DOHH2 (cell line): ENCODE measurements around the gene RASGEF1B.

Source experiments
- H3F3A ChIP-seq: fragments of 200-600 bp; sonication (generic), shearing (Covaris generic); 2 replicates; pipeline ENCODE4 v1.6.0; 2016; ENCODE audit warnings: antibody characterized with exemption, mild to moderate bottlenecking; ENCODE audit not compliant: control insufficient read depth, insufficient read depth
- H3K27ac ChIP-seq: fragments of 200-600 bp; sonication (generic); 2 replicates; pipeline ENCODE4 v1.5.1; 2014; ENCODE audit warnings: low read depth, mild to moderate bottlenecking, low read length, moderate library complexity
- H3K27me3 ChIP-seq: fragments of 200-600 bp; sonication (generic); 2 replicates; pipeline ENCODE4 v1.6.1; 2014; ENCODE audit warnings: mild to moderate bottlenecking, low read length, mixed read lengths; ENCODE audit not compliant: control insufficient read depth
- H3K36me3 ChIP-seq: fragments of 200-600 bp; sonication (generic); 2 replicates; pipeline ENCODE4 v1.6.1; 2014; ENCODE audit warnings: mild to moderate bottlenecking, low read length, moderate library complexity, mixed read lengths; ENCODE audit not compliant: control insufficient read depth
- H3K4me1 ChIP-seq: fragments of 200-600 bp; sonication (generic); 2 replicates; pipeline ENCODE4 v1.6.1; 2014; ENCODE audit warnings: mild to moderate bottlenecking, low read length, mixed read lengths; ENCODE audit not compliant: control insufficient read depth
- H3K4me2 ChIP-seq: fragments of 200-600 bp; sonication (generic); 2 replicates; pipeline ENCODE4 v1.6.0; 2014; ENCODE audit warnings: mild to moderate bottlenecking, low read length, moderate library complexity
- H3K4me3 ChIP-seq: fragments of 200-600 bp; sonication (generic); 2 replicates; pipeline ENCODE4 v1.5.1; 2014; ENCODE audit warnings: mild to moderate bottlenecking, low read length, mixed read lengths
- H3K79me2 ChIP-seq: fragments of 200-600 bp; sonication (generic); 2 replicates; pipeline ENCODE4 v1.6.1; 2014; ENCODE audit warnings: mild to moderate bottlenecking, low read length, mixed read lengths; ENCODE audit not compliant: control insufficient read depth
- H3K9me2 ChIP-seq: fragments of 200-600 bp; sonication (generic); replicated peaks from 2 replicates; pipeline ENCODE4 v1.6.1; 2014; ENCODE audit warnings: mild to moderate bottlenecking, low read length, mixed read lengths; ENCODE audit not compliant: control insufficient read depth
- H3K9me3 ChIP-seq: fragments of 200-600 bp; sonication (generic); 2 replicates; pipeline ENCODE4 v1.6.1; 2014; ENCODE audit warnings: antibody characterized with exemption, low read length, mixed read lengths; ENCODE audit not compliant: control insufficient read depth, insufficient read depth
- H4K20me1 ChIP-seq: fragments of 200-600 bp; sonication (generic); 2 replicates; pipeline ENCODE4 v1.6.0; 2014; ENCODE audit warnings: low read depth, mild to moderate bottlenecking, antibody characterized with exemption, low read length, moderate library complexity; ENCODE audit not compliant: control insufficient read depth, insufficient read depth
- CTCF ChIP-seq: fragments of 200-600 bp; sonication (generic); IDR thresholded peaks from one replicate; pipeline ENCODE4 v1.5.1; 2014; ENCODE audit warnings: antibody characterized with exemption, mild to moderate bottlenecking, low read depth, low read length; ENCODE audit not compliant: poor library complexity, severe bottlenecking
- EZH2phosphoT487 ChIP-seq: fragments of 200-600 bp; sonication (generic); IDR thresholded peaks from 2 replicates; pipeline ENCODE4 v1.6.1; 2017; ENCODE audit warnings: borderline replicate concordance, mild to moderate bottlenecking, antibody characterized with exemption, low read length, moderate library complexity, mixed read lengths

RASGEF1B gene

GRCh38 chr4:81469781-81470455 is 1.8 kb downstream of the RASGEF1B start:
- Histone ChIP-seq H3K4me3 (peak overlapping the region; percentile 90), H3K4me2 (peak overlapping the region; percentile 81), H3K27ac (peak overlapping the region; percentile 90), H3K79me2 (peaks cover 67% of the 10 kb centered on the region), H3F3A (peaks cover 13% of the 10 kb centered on the region), H3K27me3 (no peaks in the 10 kb centered on the region), H3K9me3 (peaks cover 10% of the 10 kb centered on the region), H3K36me3 (peaks cover 10% of the 10 kb centered on the region), H3K9me2 (no peaks in the 10 kb centered on the region), H3K4me1 (peaks cover 40% of the 10 kb centered on the region), H4K20me1 (peaks cover 15% of the 10 kb centered on the region)
- no peak for TF ChIP-seq EZH2phosphoT487
- no peak for TF ChIP-seq CTCF

DNA sequence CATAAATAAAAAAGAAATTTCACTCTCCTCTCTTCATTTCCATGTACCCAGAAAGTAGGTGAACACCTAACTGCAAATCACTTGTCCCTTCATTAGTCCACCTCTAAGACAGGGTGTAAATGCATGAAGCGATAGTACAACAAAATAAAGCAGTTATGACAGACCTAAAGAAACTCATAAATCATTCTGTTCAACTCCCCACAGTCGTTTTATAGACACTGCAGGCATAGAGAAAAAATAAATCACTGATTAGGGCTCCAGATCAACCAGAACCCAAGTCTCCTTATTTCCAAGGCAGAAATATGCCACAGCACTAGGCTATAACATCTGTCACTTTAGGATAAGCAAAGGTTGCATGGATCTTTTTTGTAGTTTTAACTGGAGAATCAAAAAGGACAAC is 3.0 kb downstream of the RASGEF1B start:
- Histone ChIP-seq H3K4me1 (peaks cover 37% of the 10 kb centered on the region), H3K9me3 (peaks cover 4% of the 10 kb centered on the region), H3K79me2 (peaks cover 80% of the 10 kb centered on the region), H4K20me1 (peaks cover 19% of the 10 kb centered on the region), H3K4me3 (peak overlapping the region; percentile 38; the same call in 1 of the 2 replicates), H3K27me3 (no peaks in the 10 kb centered on the region), H3K4me2 (peak overlapping the region; percentile 81), H3K27ac (no peak overlapping the region), H3F3A (peaks cover 13% of the 10 kb centered on the region), H3K36me3 (peaks cover 10% of the 10 kb centered on the region), H3K9me2 (no peaks in the 10 kb centered on the region)
- TF ChIP-seq CTCF, result no peak
- no peak for TF ChIP-seq EZH2phosphoT487

GRCh38 chr4:81467672-81467964 is 4.1 kb downstream of the RASGEF1B start:
- no peak overlapping the region for H3K27ac ChIP-seq
- peaks cover 10% of the 10 kb centered on the region for H3F3A ChIP-seq
- no peaks in the 10 kb centered on the region for H3K9me2 ChIP-seq
- TF ChIP-seq CTCF, result no peak
- TF ChIP-seq EZH2phosphoT487, result no peak
- H3K4me2 ChIP-seq, result 0 out of 2 replicates have a peak overlapping the region, but pooled peaks have one; percentile 0
- peaks cover 90% of the 10 kb centered on the region for H3K79me2 ChIP-seq
- peaks cover 26% of the 10 kb centered on the region for H3K4me1 ChIP-seq
- H4K20me1 ChIP-seq, result peaks cover 19% of the 10 kb centered on the region
- no peaks in the 10 kb centered on the region for H3K27me3 ChIP-seq
- no peaks in the 10 kb centered on the region for H3K9me3 ChIP-seq
- H3K36me3 ChIP-seq, result peaks cover 15% of the 10 kb centered on the region
- no peak overlapping the region for H3K4me3 ChIP-seq
